ENCODE data around the gene SLF1.

DNA sequence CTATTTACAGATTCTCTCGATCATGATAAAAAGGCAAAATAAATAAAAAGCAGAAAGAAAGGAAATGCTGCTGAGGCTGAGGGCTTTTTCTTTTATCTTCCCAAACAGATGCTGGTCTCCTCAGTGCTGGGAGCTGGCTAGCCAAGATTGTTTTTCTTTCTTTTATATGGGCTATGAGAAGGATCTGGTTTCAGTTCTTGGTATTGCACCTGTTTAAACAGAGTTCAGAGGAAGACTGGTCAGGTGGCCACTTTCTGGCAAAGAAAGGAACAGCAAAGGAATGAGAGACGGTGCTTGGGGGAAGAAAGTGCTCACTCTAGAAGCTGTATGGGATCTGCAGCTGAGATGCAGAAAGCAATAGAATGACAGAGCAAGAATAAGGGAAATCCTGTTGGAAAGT is 88.9 kb downstream of the SLF1 start:
- TF ChIP-seq, protein P1, sequence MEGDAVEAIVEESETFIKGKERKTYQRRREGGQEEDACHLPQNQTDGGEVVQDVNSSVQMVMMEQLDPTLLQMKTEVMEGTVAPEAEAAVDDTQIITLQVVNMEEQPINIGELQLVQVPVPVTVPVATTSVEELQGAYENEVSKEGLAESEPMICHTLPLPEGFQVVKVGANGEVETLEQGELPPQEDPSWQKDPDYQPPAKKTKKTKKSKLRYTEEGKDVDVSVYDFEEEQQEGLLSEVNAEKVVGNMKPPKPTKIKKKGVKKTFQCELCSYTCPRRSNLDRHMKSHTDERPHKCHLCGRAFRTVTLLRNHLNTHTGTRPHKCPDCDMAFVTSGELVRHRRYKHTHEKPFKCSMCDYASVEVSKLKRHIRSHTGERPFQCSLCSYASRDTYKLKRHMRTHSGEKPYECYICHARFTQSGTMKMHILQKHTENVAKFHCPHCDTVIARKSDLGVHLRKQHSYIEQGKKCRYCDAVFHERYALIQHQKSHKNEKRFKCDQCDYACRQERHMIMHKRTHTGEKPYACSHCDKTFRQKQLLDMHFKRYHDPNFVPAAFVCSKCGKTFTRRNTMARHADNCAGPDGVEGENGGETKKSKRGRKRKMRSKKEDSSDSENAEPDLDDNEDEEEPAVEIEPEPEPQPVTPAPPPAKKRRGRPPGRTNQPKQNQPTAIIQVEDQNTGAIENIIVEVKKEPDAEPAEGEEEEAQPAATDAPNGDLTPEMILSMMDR (IDR thresholded peaks at IDR 0.05; ENCODE audit: low read depth, low read length): no peak
- TF ChIP-seq POLR2A (IDR thresholded peaks at IDR 0.05; ENCODE audit: extremely low read depth, insufficient read length): no peak
- TF ChIP-seq, protein P2, sequence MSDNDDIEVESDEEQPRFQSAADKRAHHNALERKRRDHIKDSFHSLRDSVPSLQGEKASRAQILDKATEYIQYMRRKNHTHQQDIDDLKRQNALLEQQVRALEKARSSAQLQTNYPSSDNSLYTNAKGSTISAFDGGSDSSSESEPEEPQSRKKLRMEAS (IDR thresholded peaks at IDR 0.05; ENCODE audit: low read depth, low read length): no peak
- no peak for TF ChIP-seq MYC (IDR thresholded peaks at IDR 0.05; ENCODE audit: low read depth, low read length)

Data from NB4 (cell line).